HCT116 (cell line): ENCODE data around the gene ZNHIT2.

Experiments
- MAX ChIP-seq: IDR thresholded peaks from 2 replicates; pipeline ENCODE4 v1.6.1; 2012
- POLR2A ChIP-seq: IDR thresholded peaks from 2 replicates; pipeline ENCODE4 v1.7.0; 2011; ENCODE audit warnings: borderline replicate concordance; ENCODE audit not compliant: insufficient read depth, insufficient read length; ENCODE audit errors: extremely low read depth
- POLR2AphosphoS5 ChIP-seq: IDR thresholded peaks from 2 replicates; pipeline ENCODE4 v1.6.1; 2011; ENCODE audit warnings: mild to moderate bottlenecking, low read depth, low read length, moderate library complexity
- RAD21 ChIP-seq: IDR thresholded peaks from 2 replicates; pipeline ENCODE4 v1.6.1; 2012; ENCODE audit warnings: low read depth, mild to moderate bottlenecking
- REST ChIP-seq: IDR thresholded peaks from 2 replicates; pipeline ENCODE4 v1.6.1; 2012; ENCODE audit warnings: low read depth
- SRF ChIP-seq: IDR thresholded peaks from 2 replicates; pipeline ENCODE4 v1.6.1; 2012; ENCODE audit warnings: low read depth
- ZBTB33 ChIP-seq: IDR thresholded peaks from 2 replicates; pipeline ENCODE4 v1.6.1; 2011; ENCODE audit warnings: mild to moderate bottlenecking, low read length, moderate library complexity; ENCODE audit not compliant: insufficient replicate concordance; ENCODE audit errors: extremely low read depth
- TF ChIP-seq, protein P1 (sequence below), 3 experiments: fragments of 200-600 bp in 1 of 3; sonication (generic) in 1 of 3; IDR thresholded peaks in 2 of 3; conservative IDR thresholded peaks in 1 of 3; 2 replicates each; pipeline ENCODE4 v1.5.1; 2012 to 2017; ENCODE audit warnings: low read depth in 2 of 3, low read length in 2 of 3, antibody characterized with exemption in 1 of 3, borderline replicate concordance in 1 of 3, control low read depth in 1 of 3, mild to moderate bottlenecking in 1 of 3, mixed read lengths in 1 of 3, mixed run types in 1 of 3, moderate library complexity in 1 of 3; ENCODE audit not compliant: insufficient read depth in 1 of 3

GRCh38 chr11:65165410-65166317 lies 48.2 kb upstream of the ZNHIT2 start:
- no peak for TF ChIP-seq REST
- TF ChIP-seq, protein P1, sequence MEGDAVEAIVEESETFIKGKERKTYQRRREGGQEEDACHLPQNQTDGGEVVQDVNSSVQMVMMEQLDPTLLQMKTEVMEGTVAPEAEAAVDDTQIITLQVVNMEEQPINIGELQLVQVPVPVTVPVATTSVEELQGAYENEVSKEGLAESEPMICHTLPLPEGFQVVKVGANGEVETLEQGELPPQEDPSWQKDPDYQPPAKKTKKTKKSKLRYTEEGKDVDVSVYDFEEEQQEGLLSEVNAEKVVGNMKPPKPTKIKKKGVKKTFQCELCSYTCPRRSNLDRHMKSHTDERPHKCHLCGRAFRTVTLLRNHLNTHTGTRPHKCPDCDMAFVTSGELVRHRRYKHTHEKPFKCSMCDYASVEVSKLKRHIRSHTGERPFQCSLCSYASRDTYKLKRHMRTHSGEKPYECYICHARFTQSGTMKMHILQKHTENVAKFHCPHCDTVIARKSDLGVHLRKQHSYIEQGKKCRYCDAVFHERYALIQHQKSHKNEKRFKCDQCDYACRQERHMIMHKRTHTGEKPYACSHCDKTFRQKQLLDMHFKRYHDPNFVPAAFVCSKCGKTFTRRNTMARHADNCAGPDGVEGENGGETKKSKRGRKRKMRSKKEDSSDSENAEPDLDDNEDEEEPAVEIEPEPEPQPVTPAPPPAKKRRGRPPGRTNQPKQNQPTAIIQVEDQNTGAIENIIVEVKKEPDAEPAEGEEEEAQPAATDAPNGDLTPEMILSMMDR (IDR thresholded peaks at IDR 0.05 in 2 of 3, conservative IDR thresholded peaks at IDR 0.05 in 1 of 3; ENCODE audit: borderline replicate concordance in 1 of 3, insufficient read depth in 1 of 3, low read depth in 2 of 3, low read length in 2 of 3) = no peak
- no peak for TF ChIP-seq POLR2AphosphoS5
- TF ChIP-seq RAD21 = no peak
- no peak for TF ChIP-seq SRF
- no peak for TF ChIP-seq MAX
- no peak for TF ChIP-seq POLR2A
- no peak for TF ChIP-seq ZBTB33
